Measurements from ENCODE around the gene DDC.
"Not testable (repeated sequence)": the region's sequence is repeated elsewhere in the genome, so short reads cannot be mapped to it uniquely, and the experiment has no call there.

DNA sequence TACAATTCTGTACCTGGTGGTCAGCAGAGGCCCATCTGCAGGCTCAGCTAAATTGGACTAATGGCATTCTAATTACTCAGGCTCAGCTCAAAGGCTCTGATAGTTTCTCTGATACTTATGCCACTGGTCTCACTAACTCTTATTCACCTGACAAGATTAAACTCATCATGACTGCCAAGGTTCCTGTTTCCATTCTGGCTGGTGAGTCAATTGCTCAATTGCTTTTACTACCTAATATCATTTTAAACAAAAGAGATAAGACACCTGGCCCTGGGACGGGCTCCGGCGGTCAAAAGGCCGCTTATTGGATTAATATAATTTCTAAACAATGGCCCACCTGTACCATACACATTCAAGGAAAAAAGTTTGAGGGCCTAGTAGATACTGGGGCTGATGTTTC is 12.9 kb upstream of the DDC start:
- TF ChIP-seq, protein P1, sequence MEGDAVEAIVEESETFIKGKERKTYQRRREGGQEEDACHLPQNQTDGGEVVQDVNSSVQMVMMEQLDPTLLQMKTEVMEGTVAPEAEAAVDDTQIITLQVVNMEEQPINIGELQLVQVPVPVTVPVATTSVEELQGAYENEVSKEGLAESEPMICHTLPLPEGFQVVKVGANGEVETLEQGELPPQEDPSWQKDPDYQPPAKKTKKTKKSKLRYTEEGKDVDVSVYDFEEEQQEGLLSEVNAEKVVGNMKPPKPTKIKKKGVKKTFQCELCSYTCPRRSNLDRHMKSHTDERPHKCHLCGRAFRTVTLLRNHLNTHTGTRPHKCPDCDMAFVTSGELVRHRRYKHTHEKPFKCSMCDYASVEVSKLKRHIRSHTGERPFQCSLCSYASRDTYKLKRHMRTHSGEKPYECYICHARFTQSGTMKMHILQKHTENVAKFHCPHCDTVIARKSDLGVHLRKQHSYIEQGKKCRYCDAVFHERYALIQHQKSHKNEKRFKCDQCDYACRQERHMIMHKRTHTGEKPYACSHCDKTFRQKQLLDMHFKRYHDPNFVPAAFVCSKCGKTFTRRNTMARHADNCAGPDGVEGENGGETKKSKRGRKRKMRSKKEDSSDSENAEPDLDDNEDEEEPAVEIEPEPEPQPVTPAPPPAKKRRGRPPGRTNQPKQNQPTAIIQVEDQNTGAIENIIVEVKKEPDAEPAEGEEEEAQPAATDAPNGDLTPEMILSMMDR (IDR thresholded peaks at IDR 0.05) = not testable (repeated sequence)
- not testable (repeated sequence) for TF ChIP-seq POLR2A (IDR thresholded peaks at IDR 0.05)
